Measurements from ENCODE around the gene MGP.

GRCh38 chr12:14886271-14886670 is 617 bp upstream of the MGP start:
- TF ChIP-seq CTCF (IDR thresholded peaks at IDR 0.05) (no peak), EZH2 (IDR thresholded peaks at IDR 0.05; ENCODE audit: borderline replicate concordance, insufficient read depth, low read depth, low read length, poor library complexity, severe bottlenecking) (no peak)

Measured in B cell (primary cell).